A673 (cell line): ENCODE data around the gene VPS13C. TPM values are rescaled to one million over a fixed set of nuclear protein-coding genes. Genes with fewer than 3 reads are reported as not detected.

Experiments
- BruUV-seq: library from RNA; stranded (reverse); fragments of 400-500 nt; replicated peaks from 2 replicates; lab custom pipeline; 2021; lab: Mats Ljungman, UMichigan
- CTCF ChIA-PET: fragments of 300-600 bp; sonication (Branson Sonifier 250); formaldehyde crosslinking; loops from one replicate; lab custom pipeline; 2022; ENCODE audit warnings: antibody characterized with exemption; lab: Charles Lee
- POLR2A ChIA-PET: fragments of 300-600 bp; sonication (Branson Sonifier 250); formaldehyde crosslinking; loops from one replicate; lab custom pipeline; 2022; ENCODE audit warnings: antibody characterized with exemption; ENCODE audit not compliant: low non-redundant PET; lab: Charles Lee
- DNase-seq: peaks from one replicate; pipeline ENCODE4 v3.0.0-alpha.2; 2015; ENCODE audit warnings: low spot score
- H3K27ac ChIP-seq: fragments of 200-600 bp; sonication (generic); 2 replicates; pipeline ENCODE4 v1.5.1; 2016; ENCODE audit warnings: mixed run types, low read depth, mild to moderate bottlenecking, mixed read lengths, antibody characterized with exemption, low read length; ENCODE audit not compliant: poor library complexity, severe bottlenecking
- H3K27me3 ChIP-seq: fragments of 200-600 bp; sonication (generic); replicated peaks from 2 replicates; pipeline ENCODE4 v1.6.1; 2017; ENCODE audit warnings: mixed run types, low read depth, mild to moderate bottlenecking, mixed read lengths, antibody characterized with exemption, low read length; ENCODE audit not compliant: insufficient read depth, poor library complexity
- H3K36me3 ChIP-seq: fragments of 200-600 bp; sonication (generic); 2 replicates; pipeline ENCODE4 v1.6.1; 2016; ENCODE audit warnings: mixed run types, mild to moderate bottlenecking, mixed read lengths, antibody characterized with exemption, low read length; ENCODE audit not compliant: insufficient read depth, poor library complexity, severe bottlenecking
- H3K4me1 ChIP-seq: fragments of 200-600 bp; sonication (generic); 2 replicates; pipeline ENCODE4 v1.6.1; 2017; ENCODE audit warnings: mixed run types, mild to moderate bottlenecking, mixed read lengths, antibody characterized with exemption, low read length; ENCODE audit not compliant: insufficient read depth, poor library complexity, severe bottlenecking
- H3K4me3 ChIP-seq: fragments of 200-600 bp; sonication (generic); 2 replicates; pipeline ENCODE4 v1.5.1; 2016; ENCODE audit warnings: low read depth, mixed run types, mild to moderate bottlenecking, mixed read lengths, low read length; ENCODE audit not compliant: poor library complexity, severe bottlenecking
- H3K9me3 ChIP-seq: fragments of 200-600 bp; sonication (generic); 2 replicates; pipeline ENCODE4 v1.6.1; 2016; ENCODE audit warnings: mixed run types, low read depth, mild to moderate bottlenecking, mixed read lengths, antibody characterized with exemption, low read length; ENCODE audit not compliant: poor library complexity, severe bottlenecking
- EZH2 ChIP-seq: fragments of 200-600 bp; sonication (generic); IDR thresholded peaks from 2 replicates; pipeline ENCODE4 v1.6.1; 2017; ENCODE audit warnings: borderline replicate concordance, low read depth, mild to moderate bottlenecking, mixed read lengths, antibody characterized with exemption, low read length; ENCODE audit not compliant: poor library complexity, severe bottlenecking
- intact Hi-C: fragments of 100-400 bp; cut with micrococcal nuclease; formaldehyde crosslinking; loops from one replicate; pipeline ENCODE4 v1.10.0; 2022; ENCODE audit not compliant: unreplicated experiment
- total RNA-seq: library from RNA; stranded (reverse); gene quantifications from 2 replicates; pipeline ENCODE4 v1.2.3, GENCODE V29; 2021
- TF ChIP-seq, protein P1 (sequence below): fragments of 300-800, 200-600 bp; sonication (generic); conservative IDR thresholded peaks from 2 replicates; pipeline ENCODE4 v1.5.1; 2017; ENCODE audit warnings: low read depth, mild to moderate bottlenecking, antibody characterized with exemption, low read length, moderate library complexity, mixed read lengths

VPS13C gene
- total RNA-seq, 1 experiment from 2014 or later = 31.0 TPM

DNA sequence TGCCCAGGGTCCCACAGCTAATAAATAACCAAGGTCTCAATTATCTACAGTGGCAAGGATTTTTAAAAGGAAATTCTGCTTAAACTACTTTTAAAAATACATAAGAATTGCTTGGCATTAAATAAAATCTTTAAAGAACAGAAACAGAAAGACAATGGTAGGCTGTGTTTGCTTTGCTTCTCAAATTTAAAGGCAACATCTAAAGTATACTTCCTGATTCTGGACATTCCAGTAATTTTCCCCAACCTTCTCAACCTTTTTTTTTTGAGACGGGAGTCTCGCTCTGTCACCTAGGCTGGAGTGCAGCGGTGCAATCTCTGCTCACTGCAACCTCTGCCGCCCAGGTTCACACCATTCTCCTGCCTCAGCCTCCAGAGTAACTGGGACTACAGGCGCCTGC lies 5.3 kb downstream of the VPS13C start:
- TF ChIP-seq, protein P1, sequence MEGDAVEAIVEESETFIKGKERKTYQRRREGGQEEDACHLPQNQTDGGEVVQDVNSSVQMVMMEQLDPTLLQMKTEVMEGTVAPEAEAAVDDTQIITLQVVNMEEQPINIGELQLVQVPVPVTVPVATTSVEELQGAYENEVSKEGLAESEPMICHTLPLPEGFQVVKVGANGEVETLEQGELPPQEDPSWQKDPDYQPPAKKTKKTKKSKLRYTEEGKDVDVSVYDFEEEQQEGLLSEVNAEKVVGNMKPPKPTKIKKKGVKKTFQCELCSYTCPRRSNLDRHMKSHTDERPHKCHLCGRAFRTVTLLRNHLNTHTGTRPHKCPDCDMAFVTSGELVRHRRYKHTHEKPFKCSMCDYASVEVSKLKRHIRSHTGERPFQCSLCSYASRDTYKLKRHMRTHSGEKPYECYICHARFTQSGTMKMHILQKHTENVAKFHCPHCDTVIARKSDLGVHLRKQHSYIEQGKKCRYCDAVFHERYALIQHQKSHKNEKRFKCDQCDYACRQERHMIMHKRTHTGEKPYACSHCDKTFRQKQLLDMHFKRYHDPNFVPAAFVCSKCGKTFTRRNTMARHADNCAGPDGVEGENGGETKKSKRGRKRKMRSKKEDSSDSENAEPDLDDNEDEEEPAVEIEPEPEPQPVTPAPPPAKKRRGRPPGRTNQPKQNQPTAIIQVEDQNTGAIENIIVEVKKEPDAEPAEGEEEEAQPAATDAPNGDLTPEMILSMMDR = no peak
- TF ChIP-seq EZH2 = no peak

DNA sequence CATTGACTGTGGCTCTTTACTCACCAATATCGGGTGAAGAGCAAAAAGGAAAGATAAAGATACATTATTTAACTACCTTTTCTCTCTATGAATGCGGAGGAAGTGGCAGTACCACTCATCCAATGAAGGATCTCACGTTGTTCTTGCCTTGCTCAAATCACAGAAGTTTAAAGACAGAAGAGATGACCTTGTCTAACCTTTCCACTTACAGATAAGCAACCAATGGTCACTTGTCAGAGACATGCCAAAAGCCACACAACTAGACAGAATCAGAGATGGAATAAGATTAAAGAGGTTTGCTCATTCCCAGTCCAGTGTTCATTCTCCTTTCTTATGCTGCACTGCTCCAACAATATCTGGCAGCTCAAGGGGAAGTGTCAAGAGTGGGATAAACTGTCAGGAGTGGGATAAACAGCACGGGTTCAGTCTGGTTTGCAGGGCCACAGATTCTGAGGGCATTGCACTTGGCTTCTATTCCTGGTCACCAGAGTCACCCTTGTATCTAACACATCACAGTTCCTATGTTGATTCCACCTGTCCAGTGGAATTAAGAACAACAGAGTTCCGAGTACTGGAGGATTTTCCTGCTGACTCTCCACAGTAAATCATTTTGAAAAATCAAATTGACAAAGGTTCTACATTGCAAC lies 6.7 kb downstream of the VPS13C start:
- H3K4me3 ChIP-seq = no peak overlapping the region
- H3K4me1 ChIP-seq = no peaks in the 10 kb centered on the region
- no peaks in the 10 kb centered on the region for H3K36me3 ChIP-seq
- DNase-seq = no peak
- POLR2A ChIA-PET = no interaction called here
- no peaks in the 10 kb centered on the region for H3K27me3 ChIP-seq
- no peak for TF ChIP-seq EZH2
- TF ChIP-seq, protein P1 = no peak
- no peak overlapping the region for H3K27ac ChIP-seq
- no TSS peak for BruUV-seq
- intact Hi-C loops = no loop called here
- CTCF ChIA-PET = no interaction called here
- no peaks in the 10 kb centered on the region for H3K9me3 ChIP-seq

More for the DNA sequence above, 5.3 kb downstream of the VPS13C start:
- CTCF ChIA-PET = no interaction called here
- H3K4me3 ChIP-seq = no peak overlapping the region
- intact Hi-C loops = no loop called here
- H3K9me3 ChIP-seq = no peaks in the 10 kb centered on the region
- H3K4me1 ChIP-seq = peaks cover 5% of the 10 kb centered on the region
- H3K27me3 ChIP-seq = no peaks in the 10 kb centered on the region
- H3K27ac ChIP-seq = no peak overlapping the region
- POLR2A ChIA-PET = no interaction called here
- BruUV-seq = no TSS peak
- no peak for DNase-seq
- no peaks in the 10 kb centered on the region for H3K36me3 ChIP-seq

DNA sequence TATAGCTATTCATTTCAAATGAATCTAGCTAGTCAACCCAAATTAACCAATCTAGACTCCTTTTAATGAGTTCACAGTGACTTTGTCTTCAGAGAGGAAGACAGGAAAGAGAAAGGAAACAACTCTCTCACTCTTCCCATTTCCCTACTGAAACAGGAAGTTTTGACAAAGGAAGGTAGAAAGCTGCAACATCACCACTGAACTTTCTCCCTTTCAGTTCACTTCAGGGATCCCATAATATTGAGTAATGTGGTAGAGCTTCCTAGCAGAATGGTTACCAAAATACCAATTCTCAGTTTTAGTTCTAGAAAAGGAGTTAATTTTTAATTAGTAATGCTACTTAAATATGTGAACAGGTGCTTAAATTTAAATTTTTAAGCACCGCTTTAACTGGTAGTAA lies 7.5 kb downstream of the VPS13C start:
- Histone ChIP-seq H3K4me1 (no peaks in the 10 kb centered on the region), H3K4me3 (no peak overlapping the region), H3K27ac (no peak overlapping the region), H3K36me3 (no peaks in the 10 kb centered on the region), H3K9me3 (no peaks in the 10 kb centered on the region), H3K27me3 (no peaks in the 10 kb centered on the region)
- CTCF ChIA-PET = interaction anchor here (0.5 kb wide), 1 partner anchor 59 kb away, joined by 3 read pairs; no protein-coding TSS in a partner anchor
- POLR2A ChIA-PET = no interaction called here
- TF ChIP-seq, protein P1 = no peak
- no TSS peak for BruUV-seq
- no peak for DNase-seq
- intact Hi-C loops = no loop called here
